HG03175 (cell line): Measurements from ENCODE around the gene PSMB10.
"Not testable (repeated sequence)": the region's sequence is repeated elsewhere in the genome, so short reads cannot be mapped to it uniquely, and the experiment has no call there.

ENCODE experiments used
- ATAC-seq: cut with Tn5 transposase; IDR thresholded peaks from one replicate; pipeline ENCODE4 v1.9.1; 2021; ENCODE audit warnings: mild to moderate bottlenecking, moderate library complexity; ENCODE audit not compliant: unreplicated experiment

The PSMB10 gene

GRCh38 chr16:67928147-67928546 lies 8.5 kb downstream of the PSMB10 start:
- no peak for ATAC-seq

- ATAC-seq = no peak
Observed at GRCh38 chr16:67927131-67927941, 9.3 kb downstream of the PSMB10 start.

GRCh38 chr16:67926181-67926750 lies 10.4 kb downstream of the PSMB10 start:
- ATAC-seq = no peak

GRCh38 chr16:67924140-67924906 lies 12.3 kb downstream of the PSMB10 start:
- ATAC-seq = no peak

DNA sequence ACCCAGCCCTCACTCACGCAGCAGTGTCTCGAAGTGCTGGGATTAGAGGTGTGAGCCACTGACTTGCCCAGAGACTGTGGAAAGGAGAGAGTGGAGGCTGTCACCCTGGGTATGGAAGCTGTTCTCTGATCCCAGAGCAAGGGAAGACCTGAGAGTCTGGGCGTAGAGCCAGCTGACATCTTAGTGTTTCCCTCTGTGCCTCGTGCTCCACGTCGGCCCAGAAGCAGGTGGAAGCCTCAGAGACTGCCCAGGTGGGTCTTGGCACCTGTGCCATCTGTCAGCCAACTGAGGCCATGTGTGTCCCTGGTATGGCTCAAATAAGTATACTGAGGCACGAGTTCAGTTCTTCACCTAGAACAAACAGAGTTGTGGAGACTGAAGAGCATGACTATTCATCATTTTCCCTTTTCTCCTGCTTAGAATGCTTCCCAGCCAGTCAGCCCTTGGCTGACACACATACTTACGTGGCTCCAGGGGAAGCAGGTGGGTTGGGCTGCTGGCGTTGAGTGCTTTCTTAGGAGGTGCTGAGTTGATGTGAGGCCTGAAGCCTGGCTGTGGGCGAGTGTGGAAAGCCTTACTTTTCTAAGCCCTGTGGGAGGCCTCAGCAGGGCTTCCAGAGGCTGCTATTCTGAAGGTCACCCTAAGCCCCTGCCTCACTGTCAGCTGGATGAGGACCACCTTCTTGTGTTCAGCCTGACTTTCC lies 13.1 kb downstream of the PSMB10 start:
- no peak for ATAC-seq

DNA sequence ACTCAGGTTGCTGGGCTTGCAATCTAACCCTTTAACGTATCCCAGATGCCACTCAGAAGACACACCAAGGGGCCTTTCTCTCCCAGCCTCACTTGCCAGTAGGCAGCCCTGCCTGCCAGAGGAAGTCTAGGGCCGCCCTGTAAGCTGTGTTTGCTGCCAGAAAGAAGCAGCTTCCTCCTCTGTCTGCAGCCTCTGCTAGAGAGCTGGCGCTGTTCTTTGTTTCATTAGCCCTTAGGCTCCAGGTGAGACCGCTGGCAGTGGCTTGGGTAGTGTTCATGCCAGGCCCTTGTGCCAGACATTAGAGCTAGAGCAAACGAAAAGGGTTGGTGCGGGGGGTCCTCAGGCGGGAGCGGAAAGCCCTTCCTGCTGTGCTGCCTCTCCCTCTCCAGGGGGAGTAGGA lies 13.9 kb downstream of the PSMB10 start:
- ATAC-seq = no peak

DNA sequence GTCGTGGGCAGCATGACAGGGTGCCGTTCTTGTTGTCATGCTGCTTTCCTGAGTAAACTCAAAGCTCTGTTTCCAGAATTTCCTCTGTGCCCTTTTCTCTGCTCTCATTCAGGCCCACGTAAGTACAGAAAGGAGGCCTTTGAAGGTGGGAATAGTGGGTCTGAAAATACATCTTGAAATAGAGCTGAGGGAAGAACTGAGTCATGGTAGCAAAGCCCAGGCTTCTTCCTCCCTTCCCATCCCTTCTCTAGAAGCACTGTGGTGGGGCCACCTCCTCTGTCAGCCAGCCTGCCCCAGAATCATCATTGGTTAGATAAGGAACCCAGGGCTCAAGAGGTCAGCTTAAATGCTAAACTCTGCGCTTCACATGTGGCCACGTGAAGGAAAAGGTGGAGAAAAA lies 14.4 kb downstream of the PSMB10 start:
- no peak for ATAC-seq

DNA sequence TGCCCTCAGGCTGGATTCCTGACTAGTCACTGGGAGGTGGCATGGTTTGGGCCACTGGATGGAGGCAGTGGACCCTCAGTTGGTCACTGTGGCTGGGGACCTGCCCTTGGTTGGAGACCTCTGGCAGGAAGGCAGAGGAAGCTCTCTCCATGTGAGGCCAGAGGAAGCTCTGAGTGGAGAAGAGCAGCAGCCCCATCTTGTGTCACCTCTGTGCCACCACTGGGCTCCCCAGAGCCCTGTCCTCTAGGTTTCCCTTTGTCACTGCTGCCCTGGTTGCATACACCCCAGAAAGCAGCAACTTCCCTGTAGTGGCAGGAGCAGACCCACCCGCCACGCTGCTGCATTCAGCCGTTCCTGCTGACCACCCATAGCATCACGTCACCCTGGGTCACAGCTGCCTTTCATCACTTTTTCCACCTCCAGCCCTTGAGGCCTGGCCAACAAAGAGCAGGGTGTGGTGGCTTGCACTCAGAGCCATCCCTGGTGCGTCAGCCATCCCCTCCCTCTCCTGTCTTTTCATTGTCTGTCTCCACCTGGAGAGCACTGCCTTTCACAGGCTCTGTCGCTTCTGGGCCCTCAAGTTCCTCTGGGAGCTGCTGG lies 16.9 kb downstream of the PSMB10 start:
- ATAC-seq = no peak

- no peak for ATAC-seq
Observed at GRCh38 chr16:67917852-67918236, 18.8 kb downstream of the PSMB10 start.

DNA sequence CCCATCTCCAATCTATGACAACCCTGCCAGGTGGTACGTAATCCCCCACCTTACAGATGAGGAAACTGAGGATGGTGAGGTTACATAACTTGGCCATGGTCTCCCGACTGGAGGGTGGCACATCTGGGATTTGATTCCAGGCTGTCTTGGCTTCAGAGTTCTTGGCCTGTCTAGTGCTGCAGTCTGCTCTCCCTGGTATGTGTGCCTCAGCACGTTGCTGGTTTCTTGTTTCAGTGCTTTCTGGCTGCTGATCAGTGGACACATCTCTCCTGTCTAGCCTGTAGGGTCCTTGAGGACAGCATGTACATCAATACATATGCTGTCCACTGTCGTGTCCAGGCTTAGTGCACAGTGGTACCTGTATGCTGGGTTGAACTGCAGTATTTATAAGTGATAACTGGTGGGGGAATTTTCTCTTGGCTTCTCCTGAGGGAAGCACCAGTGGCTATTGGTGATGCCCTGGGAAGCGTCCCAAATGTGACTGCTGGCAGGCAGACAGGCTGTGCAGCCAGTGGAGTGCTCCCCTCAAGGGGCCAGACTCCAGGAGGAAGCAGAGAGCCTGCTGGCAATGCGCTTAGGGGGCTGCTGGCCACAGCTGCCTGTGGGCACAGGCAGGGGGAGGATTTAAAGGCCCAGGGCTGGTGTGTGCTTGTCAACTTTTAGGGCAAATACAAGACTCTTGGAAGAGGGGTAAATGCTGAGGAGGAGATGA lies 19.4 kb downstream of the PSMB10 start:
- ATAC-seq = no peak

DNA sequence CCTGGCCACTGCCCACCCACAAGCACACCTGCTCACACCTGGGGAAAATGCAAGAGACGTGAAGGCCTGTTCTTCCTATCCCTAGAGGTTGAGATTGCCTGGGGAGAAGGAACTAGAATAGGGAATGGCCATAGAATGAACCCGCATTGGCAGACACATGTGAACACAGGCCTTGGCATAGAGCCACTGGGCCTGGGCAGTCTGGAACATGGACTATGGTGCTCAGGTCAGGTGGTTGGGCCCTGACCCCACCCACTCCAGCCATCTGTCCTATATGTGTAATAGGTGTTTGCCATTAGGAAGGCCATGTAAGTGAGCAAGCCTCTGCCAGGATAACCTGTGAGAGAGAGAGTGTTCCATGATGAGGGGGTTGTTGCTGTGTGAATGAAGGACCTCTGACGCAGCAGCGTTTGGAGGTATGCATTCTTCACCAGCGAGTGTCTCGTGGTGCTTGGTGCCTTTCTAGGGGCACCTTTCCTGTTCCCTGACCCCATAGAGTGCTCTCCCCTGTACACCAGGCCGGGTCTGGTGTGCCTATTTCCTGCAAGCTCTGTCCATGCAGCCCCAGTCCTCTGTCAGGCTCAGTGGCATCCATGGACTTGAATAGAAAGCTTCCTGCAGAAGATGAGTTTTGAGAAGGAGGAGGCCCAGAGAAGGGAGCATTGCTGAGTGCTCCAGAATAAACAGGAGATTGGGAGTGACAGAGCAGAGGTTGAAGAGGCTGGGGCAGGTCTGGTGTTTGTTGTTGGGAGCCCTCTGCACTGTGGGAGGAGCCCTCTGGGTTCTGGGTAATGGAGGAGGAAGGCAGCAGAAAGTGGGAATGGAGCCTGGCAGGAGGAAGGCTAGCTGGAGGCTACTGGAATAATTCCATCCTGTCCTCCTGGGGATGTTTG lies 20.6 kb downstream of the PSMB10 start:
- no peak for ATAC-seq

DNA sequence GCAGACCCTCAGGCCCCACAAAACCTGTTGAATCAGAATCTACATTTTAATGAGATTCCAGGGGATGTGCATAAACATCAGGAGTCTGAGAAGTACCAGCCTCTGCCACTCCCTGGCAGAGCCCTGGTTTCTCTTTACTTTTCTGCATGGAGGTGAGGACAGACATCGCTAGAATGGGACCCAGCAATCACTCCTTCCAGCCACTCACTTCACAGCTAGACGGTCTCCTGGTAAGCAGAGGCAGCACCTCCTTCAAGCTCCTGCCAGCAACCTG lies 21.2 kb downstream of the PSMB10 start:
- ATAC-seq = not testable (repeated sequence)

DNA sequence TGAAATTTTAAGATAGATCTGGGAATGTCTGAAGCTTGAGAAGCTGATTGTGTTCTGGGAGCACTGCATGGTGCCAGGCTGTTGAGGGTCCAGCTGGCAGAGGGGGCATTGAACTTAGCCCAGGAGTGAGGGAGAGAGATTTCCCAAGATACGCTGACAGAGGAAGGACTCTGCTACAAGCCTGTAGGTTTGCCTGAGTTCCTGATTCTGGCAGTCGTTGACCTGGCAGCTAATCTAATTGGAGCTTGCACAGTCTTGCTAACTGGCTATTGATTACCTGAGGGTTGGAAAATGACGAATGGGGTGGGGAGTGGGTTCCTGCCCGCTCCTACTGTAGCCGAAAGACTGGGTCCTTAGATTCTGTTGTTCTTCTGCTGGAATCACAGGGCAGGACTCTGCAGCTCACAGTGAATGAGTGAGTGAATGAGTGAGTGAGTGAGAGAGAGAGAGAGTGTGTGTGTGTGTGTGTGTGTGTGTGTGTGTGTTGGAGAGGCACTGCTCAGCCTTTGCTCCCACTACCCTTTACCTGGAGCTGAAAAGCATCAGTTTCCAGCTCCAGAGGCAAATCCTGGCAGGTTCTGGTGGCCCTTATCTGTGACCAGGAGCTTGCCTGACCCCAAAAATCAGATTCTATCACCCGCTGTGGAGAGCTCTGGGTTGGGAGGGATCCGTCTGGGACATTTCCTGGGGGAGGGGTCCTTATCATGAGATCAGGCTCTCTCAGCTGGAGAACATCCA lies 21.7 kb downstream of the PSMB10 start:
- ATAC-seq = no peak

DNA sequence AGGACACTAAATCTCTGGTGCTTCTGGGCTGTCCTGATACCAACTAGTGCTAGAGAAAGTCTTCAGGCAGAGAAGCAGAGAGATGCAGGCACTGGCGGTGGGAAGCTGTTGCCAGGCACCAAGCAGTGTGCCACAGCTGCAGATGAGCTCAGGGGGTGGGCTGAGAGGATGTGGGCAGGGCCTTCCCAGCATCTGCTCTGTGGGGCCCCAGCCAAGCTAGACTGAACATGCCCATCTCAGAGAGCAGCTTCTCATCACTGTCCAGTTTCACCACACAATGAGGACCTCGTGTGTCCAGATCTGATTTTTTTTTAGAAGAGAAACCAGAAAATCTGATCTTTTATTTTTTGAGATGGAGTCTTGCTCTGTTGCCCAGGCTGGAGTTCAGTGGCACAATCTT lies 26.5 kb downstream of the PSMB10 start:
- no peak for ATAC-seq

DNA sequence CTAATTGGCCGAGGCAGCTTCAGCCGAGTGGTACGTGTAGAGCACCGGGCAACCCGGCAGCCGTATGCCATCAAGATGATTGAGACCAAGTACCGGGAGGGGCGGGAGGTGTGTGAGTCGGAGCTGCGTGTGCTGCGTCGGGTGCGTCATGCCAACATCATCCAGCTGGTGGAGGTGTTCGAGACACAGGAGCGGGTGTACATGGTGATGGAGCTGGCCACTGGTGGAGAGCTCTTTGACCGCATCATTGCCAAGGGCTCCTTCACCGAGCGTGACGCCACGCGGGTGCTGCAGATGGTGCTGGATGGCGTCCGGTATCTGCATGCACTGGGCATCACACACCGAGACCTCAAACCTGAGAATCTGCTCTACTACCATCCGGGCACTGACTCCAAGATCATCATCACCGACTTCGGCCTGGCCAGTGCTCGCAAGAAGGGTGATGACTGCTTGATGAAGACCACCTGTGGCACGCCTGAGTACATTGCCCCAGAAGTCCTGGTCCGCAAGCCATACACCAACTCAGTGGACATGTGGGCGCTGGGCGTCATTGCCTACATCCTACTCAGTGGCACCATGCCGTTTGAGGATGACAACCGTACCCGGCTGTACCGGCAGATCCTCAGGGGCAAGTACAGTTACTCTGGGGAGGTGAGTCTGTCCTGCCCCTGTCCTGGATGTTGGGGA lies 27.5 kb downstream of the PSMB10 start:
- no peak for ATAC-seq

GRCh38 chr16:67907397-67908180 lies 29.1 kb downstream of the PSMB10 start:
- no peak for ATAC-seq

- ATAC-seq = no peak
Observed at GRCh38 chr16:67902831-67903230, 33.8 kb downstream of the PSMB10 start.

- no peak for ATAC-seq
Observed at GRCh38 chr16:67901734-67902133, 34.9 kb downstream of the PSMB10 start.
